Immature natural killer cell (primary cell): ENCODE data around the gene TMEM240. TPM values are rescaled to one million over a fixed set of nuclear protein-coding genes. Genes with fewer than 3 reads are reported as not detected.
"Not testable (repeated sequence)": the region's sequence is repeated elsewhere in the genome, so short reads cannot be mapped to it uniquely, and the experiment has no call there.

Source experiments
- DNase-seq, 3 donors: peaks; one replicate each; pipeline ENCODE4 v3.0.0; 2022; ENCODE audit warnings: mixed read lengths in 1 of 3
- H3K27ac Mint-ChIP-seq, 6 donors: one replicate each; pipeline ENCODE4 v1.8.0; 2020; ENCODE audit warnings: mixed read lengths in 6 of 6, mild to moderate bottlenecking in 5 of 6, inconsistent platforms in 4 of 6, moderate library complexity in 3 of 6
- H3K27me3 Mint-ChIP-seq, 3 donors: one replicate each; pipeline ENCODE4 v1.8.0; 2020 to 2021; ENCODE audit warnings: low read depth in 3 of 3, mild to moderate bottlenecking in 3 of 3, mixed read lengths in 3 of 3, moderate library complexity in 3 of 3, inconsistent platforms in 1 of 3
- H3K36me3 Mint-ChIP-seq, 3 donors: one replicate each; pipeline ENCODE4 v1.8.0; 2020; ENCODE audit warnings: mixed read lengths in 3 of 3, inconsistent platforms in 2 of 3, mild to moderate bottlenecking in 2 of 3
- H3K4me1 Mint-ChIP-seq, 2 donors: one replicate each; pipeline ENCODE4 v1.8.0; 2020; ENCODE audit warnings: inconsistent platforms in 2 of 2, mild to moderate bottlenecking in 2 of 2, mixed read lengths in 2 of 2, moderate library complexity in 1 of 2
- H3K4me3 Mint-ChIP-seq, 5 donors: one replicate each; pipeline ENCODE4 v1.8.0; 2020; ENCODE audit warnings: mild to moderate bottlenecking in 5 of 5, mixed read lengths in 5 of 5, inconsistent platforms in 3 of 5, moderate library complexity in 3 of 5
- H3K9me3 Mint-ChIP-seq, 6 donors: one replicate each; pipeline ENCODE4 v1.8.0; 2020; ENCODE audit warnings: mild to moderate bottlenecking in 6 of 6, mixed read lengths in 6 of 6, inconsistent platforms in 4 of 6, moderate library complexity in 3 of 6
- polyA plus RNA-seq, 3 donors: library from polyadenylated mRNA; unstranded; fragments of 300-500 nt; fragmentation: Illumina TruSeq; gene quantifications; one replicate each; pipeline ENCODE4 v1.2.3, GENCODE V29; 2021

The TMEM240 gene
- polyA plus RNA-seq, 3 donors from 2014 or later, result not detected

GRCh38 chr1:1495461-1495975 lies 44.9 kb downstream of the TMEM240 start:
- not testable (repeated sequence) for H3K27me3 Mint-ChIP-seq, DNase-seq, H3K9me3 Mint-ChIP-seq, H3K4me1 Mint-ChIP-seq, H3K27ac Mint-ChIP-seq, H3K4me3 Mint-ChIP-seq
- H3K36me3 Mint-ChIP-seq, result peaks cover 11 to 18% (median 12%) of the 10 kb centered on the region in 3 donors

- H3K4me3 Mint-ChIP-seq, H3K9me3 Mint-ChIP-seq, DNase-seq, H3K27ac Mint-ChIP-seq, H3K4me1 Mint-ChIP-seq, H3K27me3 Mint-ChIP-seq: not testable (repeated sequence)
- peaks cover 11 to 18% (median 15%) of the 10 kb centered on the region in 3 donors for H3K36me3 Mint-ChIP-seq
Measured at GRCh38 chr1:1494311-1494710, 46.1 kb downstream of the TMEM240 start.

- no peak overlapping the region for H3K4me3 Mint-ChIP-seq
- peaks cover 0 to 1% (median 0%) of the 10 kb centered on the region in 3 donors for H3K27me3 Mint-ChIP-seq
- H3K4me1 Mint-ChIP-seq, result no peaks in the 10 kb centered on the region
- DNase-seq, result no peak
- H3K9me3 Mint-ChIP-seq, result peaks cover 0 to 5% (median 4%) of the 10 kb centered on the region in 6 donors
- no peak overlapping the region for H3K27ac Mint-ChIP-seq
- H3K36me3 Mint-ChIP-seq, result peaks cover 11 to 18% (median 15%) of the 10 kb centered on the region in 3 donors
Measured at GRCh38 chr1:1491601-1492000, 48.8 kb downstream of the TMEM240 start.

GRCh38 chr1:1490633-1491230 lies 49.7 kb downstream of the TMEM240 start:
- Mint-ChIP-seq H3K9me3 (peaks cover 0 to 5% (median 4%) of the 10 kb centered on the region in 6 donors), H3K27ac (no peak overlapping the region), H3K27me3 (peaks cover 0 to 1% (median 0%) of the 10 kb centered on the region in 3 donors), H3K4me1 (no peaks in the 10 kb centered on the region), H3K4me3 (no peak overlapping the region), H3K36me3 (peaks cover 11 to 18% (median 15%) of the 10 kb centered on the region in 3 donors)
- DNase-seq, result no peak

- H3K27ac Mint-ChIP-seq, result no peak overlapping the region
- peaks cover 0 to 5% (median 0%) of the 10 kb centered on the region in 3 donors for H3K27me3 Mint-ChIP-seq
- no peaks in the 10 kb centered on the region for H3K4me1 Mint-ChIP-seq
- H3K4me3 Mint-ChIP-seq, result no peak overlapping the region
- H3K36me3 Mint-ChIP-seq, result peaks cover 11 to 18% (median 15%) of the 10 kb centered on the region in 3 donors
- no peak for DNase-seq
- H3K9me3 Mint-ChIP-seq, result peaks cover 0 to 5% (median 4%) of the 10 kb centered on the region in 6 donors
Measured at GRCh38 chr1:1489861-1490260, 50.6 kb downstream of the TMEM240 start.

- peaks cover 11 to 18% (median 15%) of the 10 kb centered on the region in 3 donors for H3K36me3 Mint-ChIP-seq
- no peak overlapping the region for H3K4me3 Mint-ChIP-seq
- no peak overlapping the region for H3K27ac Mint-ChIP-seq
- peaks cover 0 to 5% (median 0%) of the 10 kb centered on the region in 3 donors for H3K27me3 Mint-ChIP-seq
- peaks cover 0 to 5% (median 4%) of the 10 kb centered on the region in 6 donors for H3K9me3 Mint-ChIP-seq
- DNase-seq, result no peak
- no peaks in the 10 kb centered on the region for H3K4me1 Mint-ChIP-seq
Measured at GRCh38 chr1:1489231-1489630, 51.2 kb downstream of the TMEM240 start.

GRCh38 chr1:1487701-1488100 lies 52.7 kb downstream of the TMEM240 start:
- no peaks in the 10 kb centered on the region for H3K9me3 Mint-ChIP-seq
- no peak overlapping the region for H3K27ac Mint-ChIP-seq
- no peak overlapping the region for H3K4me3 Mint-ChIP-seq
- H3K36me3 Mint-ChIP-seq, result peaks cover 0 to 7% (median 3%) of the 10 kb centered on the region in 3 donors
- DNase-seq, result no peak
- H3K4me1 Mint-ChIP-seq, result no peaks in the 10 kb centered on the region
- peaks cover 0 to 5% (median 1%) of the 10 kb centered on the region in 3 donors for H3K27me3 Mint-ChIP-seq

- H3K27me3 Mint-ChIP-seq, H3K4me1 Mint-ChIP-seq, DNase-seq, H3K4me3 Mint-ChIP-seq, H3K9me3 Mint-ChIP-seq, H3K36me3 Mint-ChIP-seq, H3K27ac Mint-ChIP-seq: not testable (repeated sequence)
Measured at GRCh38 chr1:1485755-1486317, 54.6 kb downstream of the TMEM240 start.

GRCh38 chr1:1484976-1485750 lies 55.3 kb downstream of the TMEM240 start:
- not testable (repeated sequence) for H3K4me3 Mint-ChIP-seq, H3K4me1 Mint-ChIP-seq, H3K36me3 Mint-ChIP-seq, H3K9me3 Mint-ChIP-seq, DNase-seq, H3K27me3 Mint-ChIP-seq, H3K27ac Mint-ChIP-seq

Other genes with a start within 250 kb of the TMEM240 start
- gene ACAP3, start 232.7 kb downstream of the TMEM240 start, polyA plus RNA-seq, result 1 to 10 TPM; 1.4 to 7.0 (median 4.6) TPM
- 10 to 100 TPM; 17.3 to 25.4 (median 18.9) TPM for gene PUSL1, start 232.0 kb downstream of the TMEM240 start, polyA plus RNA-seq
- 10 to 100 TPM; 62.1 to 68.8 (median 67.5) TPM for gene INTS11, start 216.0 kb downstream of the TMEM240 start, polyA plus RNA-seq
- gene CPTP, start 215.8 kb downstream of the TMEM240 start, polyA plus RNA-seq, result 10 to 100 TPM in 2 of 3 donors, 1 to 10 TPM in 1; 9.2 to 23.7 (median 10.5) TPM
- under 1 TPM in 1 of 3 donors, not detected in 2; 0.08 TPM for gene TAS1R3, start 209.3 kb downstream of the TMEM240 start, polyA plus RNA-seq
- 1 to 10 TPM in 2 of 3 donors, under 1 TPM in 1; 0.78 to 1.5 (median 1.4) TPM for gene DVL1, start 191.2 kb downstream of the TMEM240 start, polyA plus RNA-seq
- not detected for gene MXRA8, start 182.1 kb downstream of the TMEM240 start, polyA plus RNA-seq
- 100 to 1,000 TPM; 168 to 216 (median 190) TPM for gene AURKAIP1, start 165.4 kb downstream of the TMEM240 start, polyA plus RNA-seq
- 10 to 100 TPM; 16.7 to 34.6 (median 22.0) TPM for gene CCNL2, start 141.3 kb downstream of the TMEM240 start, polyA plus RNA-seq
- 100 to 1,000 TPM; 167 to 194 (median 182) TPM for gene MRPL20, start 133.3 kb downstream of the TMEM240 start, polyA plus RNA-seq
- not detected for gene ANKRD65, start 119.3 kb downstream of the TMEM240 start, polyA plus RNA-seq
- not detected for gene VWA1, start 104.9 kb downstream of the TMEM240 start, polyA plus RNA-seq
- gene ATAD3C, start 90.9 kb downstream of the TMEM240 start, polyA plus RNA-seq, result 1 to 10 TPM; 1.5 to 4.0 (median 3.1) TPM
- 1 to 10 TPM in 2 of 3 donors, under 1 TPM in 1; 0.39 to 5.0 (median 2.5) TPM for gene ATAD3B, start 68.9 kb downstream of the TMEM240 start, polyA plus RNA-seq
- 10 to 100 TPM in 1 of 3 donors, 1 to 10 TPM in 2; 6.4 to 14.5 (median 7.3) TPM for gene ATAD3A, start 28.5 kb downstream of the TMEM240 start, polyA plus RNA-seq
- 100 to 1,000 TPM; 159 to 241 (median 160) TPM for gene SSU72, start 34.2 kb upstream of the TMEM240 start, polyA plus RNA-seq
- gene FNDC10, start 59.5 kb upstream of the TMEM240 start, polyA plus RNA-seq, result 1 to 10 TPM in 2 of 3 donors, under 1 TPM in 1; 0.64 to 1.4 (median 1.1) TPM
- gene MIB2, start 74.9 kb upstream of the TMEM240 start, polyA plus RNA-seq, result 10 to 100 TPM; 44.0 to 89.0 (median 86.7) TPM
- 10 to 100 TPM; 10.4 to 22.3 (median 12.6) TPM for gene MMP23B, start 91.5 kb upstream of the TMEM240 start, polyA plus RNA-seq
- 10 to 100 TPM in 1 of 3 donors, 1 to 10 TPM in 2; 4.8 to 25.0 (median 8.1) TPM for gene CDK11B, start 118.4 kb upstream of the TMEM240 start, polyA plus RNA-seq
- 10 to 100 TPM; 14.4 to 37.7 (median 18.1) TPM for gene SLC35E2B, start 152.2 kb upstream of the TMEM240 start, polyA plus RNA-seq
- 10 to 100 TPM in 2 of 3 donors, 1 to 10 TPM in 1; 1.6 to 32.6 (median 14.9) TPM for gene CDK11A, start 183.7 kb upstream of the TMEM240 start, polyA plus RNA-seq
- gene NADK, start 237.8 kb upstream of the TMEM240 start, polyA plus RNA-seq, result 10 to 100 TPM; 30.9 to 53.3 (median 37.3) TPM